Activated gamma-delta T cell (primary cell): ENCODE results near the gene UHMK1.
"Not testable (repeated sequence)": the region's sequence is repeated elsewhere in the genome, so short reads cannot be mapped to it uniquely, and the experiment has no call there.

ENCODE experiments used
- DNase-seq: peaks from one replicate; lab custom pipeline; 2025; lab: John Stamatoyannopoulos, UW

Gene UHMK1

GRCh38 chr1:162566870-162567269 is 69.3 kb downstream of the UHMK1 start:
- no peak for DNase-seq

- no peak for DNase-seq
Measured at GRCh38 chr1:162568802-162569201, 71.2 kb downstream of the UHMK1 start.

- no peak for DNase-seq
Measured at GRCh38 chr1:162570718-162571117, 73.1 kb downstream of the UHMK1 start.

GRCh38 chr1:162571121-162571520 is 73.5 kb downstream of the UHMK1 start:
- not testable (repeated sequence) for DNase-seq

- no peak for DNase-seq
Measured at GRCh38 chr1:162571696-162572095, 74.1 kb downstream of the UHMK1 start.

GRCh38 chr1:162573136-162573535 is 75.5 kb downstream of the UHMK1 start:
- DNase-seq = no peak

- no peak for DNase-seq
Measured at GRCh38 chr1:162578071-162578700, 80.6 kb downstream of the UHMK1 start.

GRCh38 chr1:162578936-162579335 is 81.3 kb downstream of the UHMK1 start:
- no peak for DNase-seq
